Sigmoid colon (tissue), 4 donors: Measurements from ENCODE around the gene CD164L2.

Experiments
- CTCF ChIP-seq, 4 experiments: fragments of 450-650 bp in 3 of 4; fragments of 200-600 bp in 1 of 4; IDR thresholded peaks; one replicate each; pipeline ENCODE4 v1.5.1; 2016 to 2019; ENCODE audit warnings: antibody characterized with exemption in 4 of 4, mild to moderate bottlenecking in 3 of 4, moderate library complexity in 2 of 4
- EP300 ChIP-seq, 4 donors: sonication (generic); formaldehyde crosslinking; IDR thresholded peaks; one replicate each; pipeline ENCODE4 v1.6.1; 2017; ENCODE audit warnings: antibody characterized with exemption in 4 of 4
- POLR2A ChIP-seq, 2 donors: fragments of 450-650 bp; IDR thresholded peaks; one replicate each; pipeline ENCODE4 v1.6.1; 2016; ENCODE audit warnings: antibody characterized with exemption in 2 of 2, mild to moderate bottlenecking in 2 of 2, moderate library complexity in 2 of 2
- POLR2AphosphoS5 ChIP-seq, 4 donors: sonication (generic); formaldehyde crosslinking; IDR thresholded peaks; one replicate each; pipeline ENCODE4 v1.6.1; 2017; ENCODE audit warnings: antibody characterized with exemption in 4 of 4

GRCh38 chr1:27413004-27413403 is 29.9 kb upstream of the CD164L2 start:
- TF ChIP-seq POLR2A (IDR thresholded peaks at IDR 0.05) = no peak
- no peak for TF ChIP-seq CTCF (IDR thresholded peaks at IDR 0.05)
- TF ChIP-seq POLR2AphosphoS5 (IDR thresholded peaks at IDR 0.05) = no peak
- no peak for TF ChIP-seq EP300 (IDR thresholded peaks at IDR 0.05)
